HG02678 (cell line): ENCODE results near the gene CEP44.
"Not testable (repeated sequence)": the region's sequence is repeated elsewhere in the genome, so short reads cannot be mapped to it uniquely, and the experiment has no call there.

ENCODE experiments used
- ATAC-seq: cut with Tn5 transposase; IDR thresholded peaks from one replicate; pipeline ENCODE4 v1.9.1; 2021; ENCODE audit warnings: mild to moderate bottlenecking, moderate library complexity; ENCODE audit not compliant: unreplicated experiment

CEP44 gene

DNA sequence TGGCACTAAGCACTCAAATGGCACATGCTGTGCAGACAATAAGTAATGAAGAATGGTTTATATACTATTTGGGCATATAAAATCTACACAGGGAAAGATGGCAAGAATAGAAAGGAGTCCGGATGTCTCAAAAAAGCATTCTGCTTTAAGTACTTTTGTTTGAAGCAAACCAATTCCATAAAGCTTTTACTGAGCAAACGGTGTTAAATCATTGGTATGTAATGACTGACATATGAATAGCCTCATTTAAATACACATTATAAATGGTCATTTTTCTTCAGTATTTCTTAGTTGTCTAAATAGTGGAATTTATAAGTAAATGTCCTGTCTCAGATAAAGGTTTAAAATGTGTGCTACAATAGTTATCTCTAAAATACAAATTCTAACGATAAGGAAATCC, 6.3 kb upstream of the CEP44 start:
- no peak for ATAC-seq

DNA sequence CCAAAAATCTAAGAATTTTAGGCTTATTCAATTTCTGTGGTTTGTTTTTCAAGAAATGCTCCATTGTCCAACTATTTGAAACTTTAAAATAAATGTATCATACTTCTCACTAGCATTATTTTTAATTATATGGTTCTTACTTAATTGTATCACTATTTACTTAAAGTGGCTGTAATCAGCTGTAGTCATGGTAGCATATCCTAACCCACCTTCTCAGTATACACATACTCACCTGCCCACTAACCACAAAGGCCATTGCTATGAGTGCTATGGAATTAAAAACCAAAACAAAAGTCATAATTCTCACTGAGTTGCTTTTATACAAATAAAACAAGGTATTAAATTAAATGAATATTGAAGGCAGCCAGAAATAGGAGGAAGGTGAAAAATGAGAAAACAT, 5.2 kb upstream of the CEP44 start:
- no peak for ATAC-seq

DNA sequence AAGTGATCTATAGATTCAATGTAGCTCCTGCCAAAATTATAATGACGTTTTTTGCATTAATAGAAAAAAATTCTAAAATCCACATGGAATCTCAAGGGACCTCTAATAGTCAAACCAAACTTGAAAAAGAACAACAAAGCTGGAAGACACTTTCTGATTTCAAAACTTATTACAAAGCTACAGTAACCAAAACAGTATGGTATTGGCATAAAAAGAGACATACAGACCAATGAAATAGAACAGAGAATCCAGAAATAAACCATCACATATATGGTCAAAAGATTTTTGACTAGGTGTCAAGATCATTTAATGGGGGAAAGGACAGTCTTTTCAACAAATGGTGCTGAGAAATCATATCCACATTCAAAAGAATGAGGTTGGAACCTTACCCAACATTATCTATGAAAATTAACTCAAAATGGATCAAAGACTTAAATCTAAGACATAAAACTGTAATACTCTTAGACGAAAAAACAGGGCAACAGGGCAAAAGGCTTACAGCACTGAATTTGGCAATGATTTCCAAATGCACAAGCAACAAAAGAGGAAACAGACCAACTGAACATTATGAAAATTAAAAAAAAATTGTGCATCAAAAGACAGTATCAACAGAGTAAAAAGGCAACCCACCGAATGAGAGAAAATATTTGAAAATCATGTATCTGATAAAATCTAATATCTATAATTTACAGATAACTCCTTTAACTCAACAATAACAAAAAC, 4.1 kb upstream of the CEP44 start:
- no peak for ATAC-seq

DNA sequence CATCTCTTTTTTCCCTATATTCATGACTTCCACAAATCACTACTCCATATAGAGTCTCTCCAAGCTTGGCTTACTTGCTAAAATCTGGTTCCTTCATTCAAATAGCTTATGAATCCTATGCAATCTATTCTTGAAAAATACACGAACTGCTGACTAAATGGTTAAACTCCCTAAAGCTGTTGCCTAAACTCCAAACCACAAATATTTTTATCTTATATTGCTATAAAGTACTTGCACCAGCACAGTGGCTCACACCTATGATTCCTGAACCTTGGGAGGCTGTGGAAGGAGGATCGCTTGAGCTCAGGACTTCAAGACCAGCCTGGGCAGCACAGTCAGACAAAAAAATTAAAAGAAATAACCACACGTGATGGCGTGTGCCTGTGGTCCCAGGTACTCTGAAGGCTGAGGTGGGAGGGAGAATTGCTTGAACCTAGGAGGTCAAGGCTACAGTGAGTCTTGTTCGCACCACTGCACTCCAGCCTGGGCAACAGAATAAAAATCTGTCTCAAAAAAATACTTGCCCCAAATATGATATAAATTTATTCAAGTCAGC, 2.5 kb upstream of the CEP44 start:
- ATAC-seq = no peak

DNA sequence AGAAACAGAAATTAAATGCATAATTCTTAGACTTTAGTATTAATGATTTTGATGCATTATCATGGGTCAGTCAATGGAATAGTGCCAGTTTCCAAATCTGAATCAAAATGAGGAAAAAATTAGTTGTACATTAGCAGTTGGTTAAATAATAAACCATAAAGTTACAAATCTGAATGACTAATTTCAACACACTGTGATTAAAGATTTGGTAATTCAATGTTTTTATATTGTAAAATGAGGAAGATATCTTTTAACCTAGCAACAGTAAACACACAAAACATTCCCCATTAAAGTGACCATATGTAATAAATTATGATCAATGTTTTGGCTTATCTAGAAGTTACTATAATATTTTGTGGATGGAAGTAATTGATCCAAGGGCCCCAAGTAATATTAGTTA, 1.8 kb upstream of the CEP44 start:
- ATAC-seq = no peak

DNA sequence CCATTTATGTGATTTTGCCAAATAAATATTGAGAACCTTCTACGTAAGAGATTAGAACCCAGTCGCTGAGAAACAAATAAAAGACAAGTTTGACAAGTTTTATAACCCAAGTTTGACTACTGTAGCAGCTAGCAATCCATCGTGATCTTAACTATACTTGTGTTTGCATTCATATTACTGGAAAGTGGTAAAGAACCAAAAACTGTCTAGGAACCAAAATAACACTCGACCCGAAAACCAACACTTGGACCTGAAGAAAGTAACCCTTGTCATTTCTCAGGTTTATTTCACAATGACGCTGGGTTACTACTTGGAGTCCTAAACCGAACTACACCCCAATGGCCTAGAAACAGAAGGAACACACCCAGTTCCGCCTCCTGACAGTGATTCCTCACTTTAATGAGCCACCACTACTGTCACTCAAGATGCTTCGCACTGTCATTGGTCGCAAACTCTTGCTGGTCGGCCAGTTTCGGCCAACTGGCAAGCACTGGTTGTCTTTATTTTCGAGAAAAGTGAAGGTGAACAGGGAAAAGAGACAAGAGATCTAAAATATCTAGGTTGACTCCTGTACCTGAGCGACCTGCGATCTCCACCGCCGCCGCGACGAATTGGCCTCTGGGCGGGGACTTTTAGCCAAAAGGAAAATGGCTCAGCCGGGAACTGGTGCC, 740 bp upstream of the CEP44 start:
- peak; percentile 98 for ATAC-seq

DNA sequence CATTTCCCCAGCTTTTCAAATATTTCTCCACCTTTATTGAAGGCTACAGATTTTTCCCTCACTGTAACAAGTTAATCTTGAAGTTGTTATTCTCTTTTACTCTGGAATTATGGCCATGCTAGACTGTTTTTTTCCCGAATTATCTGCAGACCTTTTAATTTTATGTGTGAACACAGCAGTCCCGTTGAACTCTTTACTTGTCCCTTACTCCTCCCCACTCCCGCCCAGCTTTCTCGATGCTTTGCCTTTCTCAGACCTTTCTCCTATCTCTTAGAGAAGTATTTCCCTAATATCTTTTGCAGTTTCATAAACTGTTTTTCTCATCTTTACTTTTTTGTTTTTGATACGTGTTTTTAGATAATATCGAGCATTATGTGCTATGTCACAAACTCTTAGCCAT, 776 bp downstream of the CEP44 start:
- no peak for ATAC-seq

DNA sequence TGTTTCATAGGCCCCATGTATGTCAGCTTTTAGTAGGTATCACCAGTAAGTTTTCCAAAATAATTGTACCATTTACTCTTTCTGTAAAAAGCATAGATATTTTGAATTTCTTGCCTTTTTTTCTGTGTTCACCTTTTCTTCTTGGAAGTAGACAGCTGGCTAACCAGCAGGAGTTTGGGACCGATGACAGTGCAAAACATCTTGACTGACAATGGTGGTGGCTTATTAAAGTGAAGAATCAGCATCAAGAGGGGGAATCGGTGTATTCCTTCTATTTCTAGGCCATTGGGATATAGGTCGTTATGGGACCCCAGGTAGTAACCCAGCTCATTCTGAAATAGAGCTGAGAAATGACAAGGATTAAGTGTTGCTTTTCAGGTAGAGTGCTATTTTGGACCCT, 3.2 kb downstream of the CEP44 start:
- ATAC-seq = no peak

DNA sequence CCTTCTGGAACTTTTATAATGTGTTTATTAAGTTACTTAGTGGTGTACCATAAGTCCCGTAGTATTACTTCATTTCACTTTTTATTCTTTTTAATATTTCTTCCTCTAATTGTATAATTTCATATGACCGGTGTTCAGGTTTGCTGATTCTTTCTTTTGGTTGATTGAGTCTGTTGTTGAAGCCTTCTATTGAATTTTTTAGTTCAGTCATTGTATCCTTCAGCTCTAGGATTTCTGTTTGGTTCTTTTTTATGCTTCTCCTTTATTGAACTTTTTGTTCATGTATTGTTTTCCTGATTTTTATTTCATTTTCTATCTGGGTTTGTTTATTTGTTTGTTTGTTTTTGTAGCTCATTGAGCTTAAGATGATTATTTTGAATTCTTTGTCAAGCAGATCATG, 8.8 kb downstream of the CEP44 start:
- ATAC-seq = no peak

DNA sequence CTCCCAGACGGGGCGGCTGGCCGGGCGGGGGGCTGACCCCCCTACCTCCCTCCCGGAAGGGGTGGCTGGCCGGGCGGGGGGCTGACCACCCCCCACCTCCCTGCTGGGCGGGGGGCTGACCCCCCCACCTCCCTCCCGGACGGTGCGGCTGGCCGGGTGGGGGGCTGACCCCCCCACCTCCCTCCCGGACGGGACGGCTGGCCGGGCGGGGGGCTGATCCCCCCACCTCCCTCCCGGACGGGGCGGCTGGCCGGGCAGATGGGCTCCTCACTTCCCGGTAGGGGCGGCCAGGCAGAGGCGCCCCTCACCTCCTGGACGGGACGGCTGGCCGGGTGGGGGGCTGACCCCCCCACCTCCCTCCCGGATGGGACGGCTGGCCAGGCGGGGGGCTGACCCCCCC, 10.9 kb downstream of the CEP44 start:
- ATAC-seq = not testable (repeated sequence)

DNA sequence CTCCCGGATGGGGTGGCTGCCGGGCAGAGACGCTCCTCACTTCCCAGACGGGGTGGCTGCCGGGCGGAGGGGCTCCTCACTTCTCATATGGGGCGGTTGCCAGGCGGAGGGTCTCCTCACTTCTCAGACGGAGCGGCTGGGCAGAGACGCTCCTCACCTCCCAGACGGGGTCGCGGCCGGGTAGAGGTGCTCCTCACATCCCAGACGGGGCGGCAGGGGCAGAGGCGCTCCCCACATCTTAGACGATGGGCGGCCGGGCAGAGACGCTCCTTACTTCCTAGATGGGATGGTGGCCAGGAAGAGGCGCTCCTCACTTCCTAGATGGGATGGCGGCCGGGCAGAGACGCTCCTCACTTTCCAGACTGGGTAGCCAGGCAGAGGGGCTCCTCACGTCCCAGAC, 11.4 kb downstream of the CEP44 start:
- ATAC-seq = not testable (repeated sequence)

DNA sequence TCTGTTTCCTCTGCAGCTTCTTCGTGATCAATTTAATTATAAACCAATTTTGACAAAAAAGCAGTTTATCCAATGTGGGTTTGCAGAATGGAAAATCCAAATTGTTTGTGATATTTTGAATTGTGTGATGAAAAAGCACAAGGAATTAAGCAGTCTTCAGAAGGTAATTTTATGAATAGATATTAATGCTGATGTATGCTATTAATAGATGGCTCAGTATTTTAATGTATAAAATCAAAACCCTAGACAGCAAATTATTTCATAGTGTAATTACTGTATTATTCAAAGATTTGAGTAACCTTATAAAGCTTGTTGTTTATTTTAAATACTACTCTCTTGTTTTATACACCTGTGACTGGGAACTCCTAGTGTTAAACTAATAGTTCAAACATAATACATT, 20.0 kb downstream of the CEP44 start:
- no peak for ATAC-seq

DNA sequence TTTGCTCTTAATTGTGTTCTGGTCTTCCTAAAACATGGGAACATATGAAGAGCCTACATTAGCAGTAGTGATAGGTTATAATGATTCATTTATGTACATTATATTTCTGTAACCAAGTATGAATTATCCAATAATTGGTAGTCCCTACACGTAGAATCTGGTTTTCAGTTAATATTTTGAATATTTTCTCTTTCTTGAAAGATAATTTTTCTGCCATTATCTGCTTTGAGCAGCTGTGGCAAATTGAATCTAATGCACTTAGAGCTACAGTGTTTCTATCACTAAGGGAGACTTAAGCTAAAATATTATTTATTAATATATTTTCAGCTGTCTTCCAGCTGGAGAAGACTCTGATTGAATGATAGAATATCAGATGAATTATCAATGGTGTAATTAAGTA, 21.0 kb downstream of the CEP44 start:
- ATAC-seq = no peak

DNA sequence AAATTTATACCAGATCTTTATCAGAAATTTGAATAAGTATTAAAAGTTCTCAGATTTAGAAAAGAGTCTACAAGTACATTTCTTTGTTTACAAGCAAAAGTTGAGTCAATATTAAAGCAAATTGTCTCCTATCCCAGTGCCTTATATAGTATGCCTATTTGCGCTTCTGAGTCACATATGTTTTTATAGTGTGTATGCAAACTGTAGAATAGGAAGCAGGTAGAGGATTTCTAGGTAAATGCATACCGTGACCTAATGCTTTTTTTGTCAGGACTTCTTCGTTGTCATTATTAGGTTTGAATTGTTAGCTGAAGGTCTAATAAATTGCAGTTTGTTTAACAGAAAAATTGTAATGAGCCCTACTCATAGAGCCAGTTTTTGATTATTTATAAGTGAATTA, 22.2 kb downstream of the CEP44 start:
- no peak for ATAC-seq

DNA sequence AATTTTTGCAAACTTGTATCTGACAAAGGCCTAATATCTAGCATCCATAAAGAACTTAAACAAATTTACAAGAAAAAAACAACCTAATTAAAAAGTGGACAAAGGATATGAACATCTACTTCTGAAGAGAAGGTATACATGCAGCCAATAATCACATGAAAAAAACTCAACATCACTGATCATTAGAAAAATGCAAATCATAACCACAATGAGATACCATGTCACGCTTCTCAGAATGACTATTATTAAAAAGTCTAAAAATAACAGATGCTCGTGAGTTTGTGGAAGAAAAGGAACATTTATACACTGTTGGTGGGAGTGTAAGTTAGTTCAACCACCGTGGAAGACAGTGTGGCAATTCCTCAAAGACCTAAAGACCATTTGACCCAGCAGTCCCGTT, 24.0 kb downstream of the CEP44 start:
- ATAC-seq = no peak

DNA sequence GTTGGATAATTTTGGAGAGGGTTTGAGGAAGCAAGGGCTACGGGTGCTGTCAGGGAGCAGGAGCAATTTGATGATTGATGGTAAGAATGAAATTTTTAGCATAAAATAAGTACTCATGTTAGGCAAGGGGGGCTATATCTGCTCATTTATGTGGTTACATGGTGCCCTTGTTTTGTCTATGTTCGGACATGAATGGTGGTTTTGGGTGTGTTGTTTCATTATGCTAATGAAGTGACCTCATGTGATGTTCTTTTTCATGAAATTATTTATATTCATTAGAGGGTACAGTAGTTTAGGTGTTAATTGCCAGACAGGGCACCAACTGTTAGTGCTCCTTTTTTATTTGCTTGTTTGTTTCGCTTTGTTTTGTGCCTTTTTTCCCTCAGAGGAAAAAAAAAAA, 29.3 kb downstream of the CEP44 start:
- no peak for ATAC-seq

DNA sequence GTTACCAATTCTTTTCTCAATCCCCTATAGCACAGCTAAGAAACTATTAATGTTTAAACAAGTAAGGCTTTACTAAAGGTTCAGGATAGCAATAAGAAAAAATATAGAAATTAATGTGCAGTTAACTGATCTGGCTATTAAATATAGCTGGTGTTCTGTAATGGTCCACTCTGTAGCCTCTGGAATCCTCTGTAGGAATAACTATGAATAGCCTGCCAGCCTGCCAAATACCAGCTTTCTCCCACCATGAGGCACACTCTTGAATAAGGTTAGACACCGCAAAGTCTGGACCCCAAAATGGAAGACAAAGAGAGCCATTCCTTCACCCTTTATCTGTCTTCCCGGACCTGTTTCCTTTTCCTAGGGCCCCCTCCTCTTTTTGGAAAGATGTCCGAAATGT, 30.6 kb downstream of the CEP44 start:
- no peak for ATAC-seq

DNA sequence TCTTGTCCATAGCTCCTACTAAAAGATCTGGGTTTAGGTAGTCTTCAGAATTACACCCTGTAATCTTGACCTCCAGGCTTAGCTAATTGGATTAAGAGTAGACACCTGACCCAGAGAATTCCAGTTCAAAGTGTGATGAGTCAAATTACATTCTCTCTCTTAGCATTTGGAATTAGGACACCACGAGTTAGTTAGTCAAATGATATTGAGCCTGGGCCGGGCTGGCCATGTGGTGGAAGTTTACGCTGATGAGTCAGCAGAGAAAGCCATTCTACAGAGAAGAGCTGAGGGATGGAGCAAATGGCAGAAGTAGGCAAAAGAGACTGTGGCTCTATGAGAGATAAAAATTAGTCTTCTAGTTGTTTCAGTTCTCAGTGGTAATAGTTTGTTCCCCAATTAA, 31.1 kb downstream of the CEP44 start:
- no peak for ATAC-seq

DNA sequence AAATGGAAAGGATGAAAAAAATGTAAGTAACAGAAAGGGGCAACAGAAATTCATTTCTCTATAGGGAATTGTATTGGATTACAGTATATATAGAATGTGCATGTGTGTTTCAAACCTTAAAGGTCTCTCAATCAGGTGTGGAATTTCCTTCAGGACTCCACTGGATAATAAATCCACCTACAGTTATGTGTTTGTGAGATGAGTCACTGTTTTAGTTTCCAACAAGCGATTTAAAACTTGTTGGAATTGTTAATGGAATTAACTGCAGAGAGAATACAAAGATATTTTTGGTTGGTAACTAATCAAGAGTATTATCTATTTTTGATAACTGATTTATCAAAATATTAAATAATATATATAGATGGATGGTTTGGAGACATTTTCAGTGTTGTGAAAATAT, 32.8 kb downstream of the CEP44 start:
- ATAC-seq = no peak

DNA sequence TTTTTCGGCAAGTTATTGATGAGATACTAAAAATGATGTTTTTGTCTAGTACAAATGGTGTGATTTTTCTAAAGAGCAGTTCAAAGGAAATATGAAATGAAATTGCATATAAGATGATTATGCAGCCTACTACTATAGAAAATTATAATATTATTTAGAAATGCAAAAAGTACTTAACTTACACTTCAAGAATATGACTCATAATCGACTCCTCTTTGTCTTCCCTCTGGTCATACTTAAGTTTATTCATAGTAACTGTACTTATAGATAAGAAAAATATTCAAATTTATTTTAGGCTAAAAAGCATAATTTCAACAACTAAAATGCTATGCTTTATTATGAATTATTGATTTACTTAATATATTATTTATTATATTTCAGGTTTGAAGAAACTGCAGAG, 33.2 kb downstream of the CEP44 start:
- ATAC-seq = no peak

DNA sequence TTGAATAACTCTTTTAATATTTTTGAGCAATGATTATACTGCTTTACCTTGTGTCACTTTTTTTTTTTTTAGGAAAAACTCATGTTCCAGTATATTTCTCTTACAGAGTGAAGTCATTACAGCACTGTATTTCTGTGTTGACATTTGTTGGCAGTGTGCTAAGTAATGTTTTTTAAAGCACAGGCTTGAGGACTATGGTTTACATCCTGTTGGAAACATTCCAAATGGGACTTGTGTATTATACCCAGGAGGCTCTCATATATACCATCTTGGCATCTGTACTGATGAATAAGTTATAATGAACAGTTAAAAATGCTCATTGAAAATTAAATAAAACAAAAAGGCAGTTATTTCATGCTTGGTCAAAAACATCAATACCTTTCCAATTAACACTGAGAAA, 33.8 kb downstream of the CEP44 start:
- ATAC-seq = no peak
